Measurements from ENCODE around the gene HIGD1C.
"Not testable (repeated sequence)": the region's sequence is repeated elsewhere in the genome, so short reads cannot be mapped to it uniquely, and the experiment has no call there.

The HIGD1C gene

GRCh38 chr12:50934371-50934851 is 17.9 kb upstream of the HIGD1C start:
- DNase-seq, result no peak

GRCh38 chr12:50934981-50935807 is 17.1 kb upstream of the HIGD1C start:
- no peak for DNase-seq

- no peak for DNase-seq
Observed at GRCh38 chr12:50936821-50937530, 15.4 kb upstream of the HIGD1C start.

- no peak for DNase-seq
Observed at GRCh38 chr12:50937653-50938052, 14.7 kb upstream of the HIGD1C start.

GRCh38 chr12:50947933-50948626 is 4.3 kb upstream of the HIGD1C start:
- DNase-seq, result no peak

- no peak for DNase-seq
Observed at GRCh38 chr12:50948798-50949197, 3.5 kb upstream of the HIGD1C start.

GRCh38 chr12:50949801-50950302 is 2.5 kb upstream of the HIGD1C start:
- DNase-seq, result no peak

- no peak for DNase-seq
Observed at GRCh38 chr12:50951112-50951511, 1.2 kb upstream of the HIGD1C start.

- no peak for DNase-seq
Observed at GRCh38 chr12:50953047-50953446, 703 bp downstream of the HIGD1C start.

GRCh38 chr12:50954789-50955188 is 2.4 kb downstream of the HIGD1C start:
- DNase-seq, result not testable (repeated sequence)

GRCh38 chr12:50955288-50955687 is 2.9 kb downstream of the HIGD1C start:
- DNase-seq, result no peak

- no peak for DNase-seq
Observed at GRCh38 chr12:50955697-50956096, 3.4 kb downstream of the HIGD1C start.

GRCh38 chr12:50960130-50960529 is 7.8 kb downstream of the HIGD1C start:
- no peak for DNase-seq

GRCh38 chr12:50961708-50962107 is 9.4 kb downstream of the HIGD1C start:
- no peak for DNase-seq

- no peak for DNase-seq
Observed at GRCh38 chr12:50964432-50964831, 12.1 kb downstream of the HIGD1C start.

- DNase-seq, result no peak
Observed at GRCh38 chr12:50971946-50972345, 19.6 kb downstream of the HIGD1C start.

- DNase-seq, result no peak
Observed at GRCh38 chr12:50979369-50980052, 27.2 kb downstream of the HIGD1C start.

GRCh38 chr12:50980545-50980944 is 28.2 kb downstream of the HIGD1C start:
- no peak for DNase-seq

GRCh38 chr12:50981319-50982239 is 29.2 kb downstream of the HIGD1C start:
- DNase-seq, result no peak

- no peak for DNase-seq
Observed at GRCh38 chr12:50984586-50985298, 32.4 kb downstream of the HIGD1C start.

GRCh38 chr12:50985322-50985721 is 33.0 kb downstream of the HIGD1C start:
- DNase-seq, result no peak
